Fibroblast of gingiva (primary cell): ENCODE results near the gene BAG5.

Source experiments
- DNase-seq: peaks from one replicate; pipeline ENCODE4 v3.0.0-alpha.2; 2011; ENCODE audit warnings: low read depth

BAG5 gene

GRCh38 chr14:103563844-103564505 lies 1.5 kb upstream of the BAG5 start:
- DNase-seq, result no peak

- DNase-seq, result no peak
Measured at GRCh38 chr14:103563226-103563620, 766 bp upstream of the BAG5 start.

- peak; percentile 46 for DNase-seq
Measured at GRCh38 chr14:103562179-103562428, 353 bp downstream of the BAG5 start.

GRCh38 chr14:103561381-103562178 lies 877 bp downstream of the BAG5 start:
- DNase-seq, result peak; percentile 52

GRCh38 chr14:103560691-103561090 lies 1.8 kb downstream of the BAG5 start:
- no peak for DNase-seq

GRCh38 chr14:103559766-103560165 lies 2.7 kb downstream of the BAG5 start:
- no peak for DNase-seq

- peak; percentile 86 for DNase-seq
Measured at GRCh38 chr14:103558071-103558882, 4.2 kb downstream of the BAG5 start.

GRCh38 chr14:103556946-103557758 lies 5.3 kb downstream of the BAG5 start:
- no peak for DNase-seq

GRCh38 chr14:103555559-103556337 lies 6.7 kb downstream of the BAG5 start:
- DNase-seq, result no peak

- DNase-seq, result no peak
Measured at GRCh38 chr14:103552846-103553210, 9.6 kb downstream of the BAG5 start.

GRCh38 chr14:103552011-103552845 lies 10.2 kb downstream of the BAG5 start:
- peak; percentile 85 for DNase-seq

GRCh38 chr14:103551338-103551762 lies 11.1 kb downstream of the BAG5 start:
- peak; percentile 39 for DNase-seq

- DNase-seq, result no peak
Measured at GRCh38 chr14:103550451-103551337, 11.8 kb downstream of the BAG5 start.

GRCh38 chr14:103549361-103550311 lies 12.8 kb downstream of the BAG5 start:
- DNase-seq, result no peak

- DNase-seq, result no peak
Measured at GRCh38 chr14:103548463-103549351, 13.8 kb downstream of the BAG5 start.

GRCh38 chr14:103547941-103548462 lies 14.5 kb downstream of the BAG5 start:
- DNase-seq, result no peak

GRCh38 chr14:103547455-103547940 lies 15.0 kb downstream of the BAG5 start:
- no peak for DNase-seq
